Uterus (tissue), 4 donors: ENCODE results near the gene ST6GAL2. TPM values are rescaled to one million over a fixed set of nuclear protein-coding genes. Genes with fewer than 3 reads are reported as not detected.

Experiments
- DNase-seq, 2 donors: peaks; one replicate each; pipeline ENCODE4 v3.0.0-alpha.2; 2019 to 2020
- H3K27ac ChIP-seq, 2 donors: fragments of 200-600 bp; sonication (generic); 1 replicate in 1 of 2; 2 replicates in 1 of 2; pipeline ENCODE4 v1.5.1; 2016 to 2018
- H3K27me3 ChIP-seq, 2 donors: fragments of 200-600 bp; sonication (generic); one replicate each; pipeline ENCODE4 v1.5.1; 2018 to 2019; ENCODE audit warnings: control low read depth in 1 of 2
- H3K36me3 ChIP-seq, 2 donors: fragments of 200-600 bp; sonication (generic); one replicate each; pipeline ENCODE4 v1.5.1; 2019; ENCODE audit warnings: control low read depth in 1 of 2
- H3K4me1 ChIP-seq, 2 donors: fragments of 200-600 bp; sonication (generic); one replicate each; pipeline ENCODE4 v1.5.1; 2018 to 2019; ENCODE audit warnings: control low read depth in 1 of 2
- H3K4me3 ChIP-seq, 2 donors: fragments of 200-600 bp; sonication (generic); 1 replicate in 1 of 2; 2 replicates in 1 of 2; pipeline ENCODE4 v1.5.1; 2018 to 2019; ENCODE audit warnings: mild to moderate bottlenecking in 1 of 2
- H3K9me3 ChIP-seq, 2 donors: fragments of 200-600 bp; sonication (generic); one replicate each; pipeline ENCODE4 v1.5.1; 2019; ENCODE audit warnings: control low read depth in 1 of 2
- POLR2A ChIP-seq, 2 donors: fragments of 450-650 bp; IDR thresholded peaks; one replicate each; pipeline ENCODE4 v1.6.1; 2016; ENCODE audit warnings: antibody characterized with exemption in 2 of 2, mild to moderate bottlenecking in 1 of 2, moderate library complexity in 1 of 2
- intact Hi-C: fragments of 100-400 bp; cut with DNase I; formaldehyde crosslinking; loops from one replicate; pipeline ENCODE4 v1.15.1; 2023; ENCODE audit warnings: low total_unique reads
- total RNA-seq, 4 donors: library from RNA; depleted of rRNA in 3 of 4; stranded (reverse); fragments of >200 nt in 3 of 4; gene quantifications; one replicate each; pipeline versions ENCODE4 v1.1.0 to v1.2.4, GENCODE V29; 2014 to 2023
- TF ChIP-seq, protein P1 (sequence below), 4 experiments: fragments of 200-600 bp in 2 of 4; fragments of 450-650 bp in 2 of 4; sonication (generic) in 2 of 4; IDR thresholded peaks; one replicate each; pipeline ENCODE4 v1.5.1; 2016 to 2019; ENCODE audit warnings: antibody characterized with exemption in 4 of 4, mild to moderate bottlenecking in 2 of 4, moderate library complexity in 1 of 4
- donor health status: DM: yes; HTN: yes; CAD: no.

ST6GAL2 gene
- total RNA-seq, 4 donors from 2014 or later: 0.51 to 64.2 (median 2.6) TPM; not detected in 1

DNA sequence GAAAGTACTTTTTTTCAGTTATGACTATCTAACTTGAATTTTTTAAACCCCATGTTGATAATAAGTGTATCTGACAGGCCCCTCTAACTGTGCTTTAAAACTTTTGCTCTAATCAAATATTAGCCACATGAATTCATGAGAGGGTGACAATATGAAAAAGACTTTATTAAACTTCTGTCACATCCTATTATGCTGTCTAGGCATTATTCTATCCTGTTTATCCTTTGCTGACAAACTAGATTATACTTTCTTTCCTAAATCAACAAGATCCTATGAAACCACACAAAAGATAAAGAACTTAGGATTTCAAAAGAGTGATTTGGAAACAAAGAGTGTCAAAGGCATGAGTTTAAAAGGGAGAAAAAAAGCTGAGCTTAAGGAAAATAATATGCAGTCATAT lies 57.8 kb downstream of the ST6GAL2 start:
- no peak overlapping the region for H3K4me3 ChIP-seq
- no peak overlapping the region for H3K27ac ChIP-seq
- no peaks in the 10 kb centered on the region for H3K36me3 ChIP-seq
- intact Hi-C loops: no loop called here
- H3K27me3 ChIP-seq: no peaks in the 10 kb centered on the region
- no peaks in the 10 kb centered on the region for H3K4me1 ChIP-seq
- no peaks in the 10 kb centered on the region for H3K9me3 ChIP-seq
- DNase-seq: no peak
- TF ChIP-seq, protein P1, sequence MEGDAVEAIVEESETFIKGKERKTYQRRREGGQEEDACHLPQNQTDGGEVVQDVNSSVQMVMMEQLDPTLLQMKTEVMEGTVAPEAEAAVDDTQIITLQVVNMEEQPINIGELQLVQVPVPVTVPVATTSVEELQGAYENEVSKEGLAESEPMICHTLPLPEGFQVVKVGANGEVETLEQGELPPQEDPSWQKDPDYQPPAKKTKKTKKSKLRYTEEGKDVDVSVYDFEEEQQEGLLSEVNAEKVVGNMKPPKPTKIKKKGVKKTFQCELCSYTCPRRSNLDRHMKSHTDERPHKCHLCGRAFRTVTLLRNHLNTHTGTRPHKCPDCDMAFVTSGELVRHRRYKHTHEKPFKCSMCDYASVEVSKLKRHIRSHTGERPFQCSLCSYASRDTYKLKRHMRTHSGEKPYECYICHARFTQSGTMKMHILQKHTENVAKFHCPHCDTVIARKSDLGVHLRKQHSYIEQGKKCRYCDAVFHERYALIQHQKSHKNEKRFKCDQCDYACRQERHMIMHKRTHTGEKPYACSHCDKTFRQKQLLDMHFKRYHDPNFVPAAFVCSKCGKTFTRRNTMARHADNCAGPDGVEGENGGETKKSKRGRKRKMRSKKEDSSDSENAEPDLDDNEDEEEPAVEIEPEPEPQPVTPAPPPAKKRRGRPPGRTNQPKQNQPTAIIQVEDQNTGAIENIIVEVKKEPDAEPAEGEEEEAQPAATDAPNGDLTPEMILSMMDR (IDR thresholded peaks at IDR 0.05): no peak
- TF ChIP-seq POLR2A (IDR thresholded peaks at IDR 0.05): no peak

DNA sequence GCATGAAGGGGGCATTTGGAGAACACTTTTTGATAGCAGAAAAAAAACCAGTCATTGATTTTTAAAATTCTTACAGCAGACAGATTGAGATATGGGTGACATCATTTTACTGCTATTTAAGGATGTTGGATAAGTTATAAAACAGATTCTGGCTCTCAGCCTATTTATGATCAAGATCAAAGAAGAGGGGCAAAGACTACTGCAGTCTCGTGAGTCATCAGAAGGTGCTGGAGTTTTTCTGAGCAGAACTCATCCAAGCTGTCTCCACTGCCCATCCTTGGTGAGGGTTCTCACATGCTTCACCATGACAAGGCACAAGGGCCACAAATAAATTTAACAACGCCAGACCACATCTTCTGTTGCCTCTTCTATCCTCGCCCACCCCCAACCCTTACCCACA lies 58.8 kb downstream of the ST6GAL2 start:
- H3K9me3 ChIP-seq: no peaks in the 10 kb centered on the region
- H3K4me3 ChIP-seq: no peak overlapping the region
- H3K4me1 ChIP-seq: no peaks in the 10 kb centered on the region
- TF ChIP-seq, protein P1 (IDR thresholded peaks at IDR 0.05): no peak
- TF ChIP-seq POLR2A (IDR thresholded peaks at IDR 0.05): no peak
- no peak for DNase-seq
- H3K36me3 ChIP-seq: no peaks in the 10 kb centered on the region
- H3K27ac ChIP-seq: no peak overlapping the region
- intact Hi-C loops: no loop called here
- no peaks in the 10 kb centered on the region for H3K27me3 ChIP-seq

DNA sequence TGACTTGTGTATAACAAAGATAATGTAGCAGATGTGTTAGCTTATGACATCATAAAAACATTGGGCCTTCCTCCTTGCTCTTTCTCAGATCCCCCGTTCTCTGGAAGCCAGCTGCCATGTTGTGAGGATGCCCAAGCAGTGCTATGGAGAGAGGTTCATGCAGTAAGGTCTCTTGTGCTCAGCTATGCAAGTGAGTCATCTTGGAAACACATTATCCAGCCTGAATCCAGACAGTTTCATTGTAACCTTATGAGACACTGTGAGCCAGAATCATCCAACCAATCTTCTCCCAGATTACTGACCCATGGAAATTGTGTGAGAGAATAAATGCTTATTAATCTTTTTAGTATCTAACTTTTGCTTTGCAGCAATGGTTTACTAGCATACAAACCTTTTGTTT lies 60.8 kb downstream of the ST6GAL2 start:
- TF ChIP-seq, protein P1 (IDR thresholded peaks at IDR 0.05): no peak
- TF ChIP-seq POLR2A (IDR thresholded peaks at IDR 0.05): no peak
- Histone ChIP-seq H3K4me1 (no peaks in the 10 kb centered on the region), H3K4me3 (no peak overlapping the region), H3K9me3 (no peaks in the 10 kb centered on the region), H3K27ac (no peak overlapping the region), H3K36me3 (no peaks in the 10 kb centered on the region), H3K27me3 (no peaks in the 10 kb centered on the region)
- DNase-seq: no peak
- intact Hi-C loops: no loop called here

DNA sequence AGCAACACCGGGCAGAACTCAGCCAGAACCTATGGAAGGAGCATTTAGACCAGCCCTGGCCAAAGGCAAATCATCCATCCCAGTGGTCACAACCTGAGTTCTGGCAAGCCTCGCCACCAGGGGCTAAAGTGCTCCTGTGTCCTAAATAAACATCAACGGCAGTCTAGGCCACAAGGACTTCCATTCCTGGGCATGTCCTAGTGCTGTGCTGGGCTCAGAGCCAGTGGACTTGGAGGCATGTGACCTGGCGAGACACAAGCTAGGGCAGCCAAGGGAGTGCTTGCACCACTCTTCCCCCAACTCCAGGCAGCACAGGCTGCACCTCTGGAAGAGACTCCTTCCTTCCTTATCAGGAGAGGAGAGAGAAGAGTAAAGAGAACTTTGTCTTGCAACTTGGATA lies 69.0 kb downstream of the ST6GAL2 start:
- DNase-seq: no peak
- Histone ChIP-seq H3K27ac (no peak overlapping the region), H3K36me3 (no peaks in the 10 kb centered on the region), H3K4me3 (no peak overlapping the region), H3K9me3 (no peaks in the 10 kb centered on the region), H3K27me3 (no peaks in the 10 kb centered on the region), H3K4me1 (no peaks in the 10 kb centered on the region)
- intact Hi-C loops: no loop called here
- TF ChIP-seq POLR2A (IDR thresholded peaks at IDR 0.05): no peak
- TF ChIP-seq, protein P1 (IDR thresholded peaks at IDR 0.05): no peak

DNA sequence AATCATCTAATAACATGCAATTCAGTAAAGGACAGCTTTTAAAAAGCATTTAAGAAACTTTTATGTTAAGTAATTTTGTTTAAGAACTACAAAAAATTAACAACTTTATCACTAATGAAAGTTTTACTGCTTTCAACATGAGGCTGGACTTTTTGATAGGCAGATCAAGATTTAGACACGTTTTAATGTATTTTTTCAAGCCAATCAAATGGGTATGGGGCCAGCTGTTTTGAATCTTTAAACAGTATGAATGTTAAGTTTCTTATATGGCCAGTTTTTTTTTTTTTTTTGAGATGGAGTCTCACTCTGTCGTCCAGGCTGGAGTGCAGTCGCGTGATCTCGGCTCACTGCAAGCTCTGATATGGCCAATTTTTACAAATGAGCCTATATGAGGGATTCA lies 73.1 kb downstream of the ST6GAL2 start:
- H3K9me3 ChIP-seq: no peaks in the 10 kb centered on the region
- H3K36me3 ChIP-seq: no peaks in the 10 kb centered on the region
- H3K27ac ChIP-seq: no peak overlapping the region
- no peak for DNase-seq
- no peak overlapping the region for H3K4me3 ChIP-seq
- intact Hi-C loops: no loop called here
- TF ChIP-seq POLR2A (IDR thresholded peaks at IDR 0.05): no peak
- TF ChIP-seq, protein P1 (IDR thresholded peaks at IDR 0.05): no peak
- no peaks in the 10 kb centered on the region for H3K4me1 ChIP-seq
- no peaks in the 10 kb centered on the region for H3K27me3 ChIP-seq
